Measurements from ENCODE around the gene LPCAT4. TPM values are rescaled to one million over a fixed set of nuclear protein-coding genes. Genes with fewer than 3 reads are reported as not detected.
A peak's percentile ranks its signal among the peaks of the same experiment; 100 is the strongest.

Gene LPCAT4
- total and polyA plus RNA-seq, 7 donors = 6.7 to 13.1 (median 8.5) TPM

DNA sequence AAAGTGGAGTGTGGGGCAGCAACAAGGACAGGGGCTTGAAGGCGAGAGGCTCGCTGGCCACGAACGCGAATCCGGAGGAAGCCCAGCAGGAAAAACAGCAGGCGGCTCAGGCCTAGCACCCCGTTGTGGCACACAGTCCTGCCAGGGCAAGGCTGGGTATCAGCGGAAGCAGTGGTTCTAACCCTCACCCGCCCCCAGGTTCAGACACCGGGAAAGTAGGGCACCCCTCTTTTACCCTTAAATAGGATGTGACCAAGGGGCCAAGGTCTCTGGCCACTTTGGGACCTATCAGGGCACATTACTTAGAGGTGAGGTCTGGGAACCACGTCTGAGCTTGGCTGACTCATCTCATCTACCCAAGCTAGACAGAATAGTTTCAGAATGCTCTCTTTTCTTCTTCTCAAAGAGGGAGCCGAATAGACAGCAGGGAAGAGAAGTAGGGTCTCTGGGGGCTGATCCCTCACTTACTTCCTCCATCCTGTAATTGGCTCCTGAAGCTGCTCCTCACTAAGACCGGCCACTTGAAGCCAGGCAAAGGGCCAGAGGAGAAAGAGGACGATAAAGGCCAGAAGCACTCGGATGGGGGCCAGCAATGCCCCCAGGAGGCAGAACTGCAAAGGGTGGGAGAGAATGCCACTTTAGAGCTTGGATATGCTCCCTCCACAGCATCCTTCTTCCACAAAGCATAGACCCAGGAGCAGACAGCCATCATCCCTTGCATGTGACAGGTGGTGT lies 1.7 kb downstream of the LPCAT4 start:
- intact Hi-C loops (cut with DNase I) = no loop called here
- TF ChIP-seq, protein P1, sequence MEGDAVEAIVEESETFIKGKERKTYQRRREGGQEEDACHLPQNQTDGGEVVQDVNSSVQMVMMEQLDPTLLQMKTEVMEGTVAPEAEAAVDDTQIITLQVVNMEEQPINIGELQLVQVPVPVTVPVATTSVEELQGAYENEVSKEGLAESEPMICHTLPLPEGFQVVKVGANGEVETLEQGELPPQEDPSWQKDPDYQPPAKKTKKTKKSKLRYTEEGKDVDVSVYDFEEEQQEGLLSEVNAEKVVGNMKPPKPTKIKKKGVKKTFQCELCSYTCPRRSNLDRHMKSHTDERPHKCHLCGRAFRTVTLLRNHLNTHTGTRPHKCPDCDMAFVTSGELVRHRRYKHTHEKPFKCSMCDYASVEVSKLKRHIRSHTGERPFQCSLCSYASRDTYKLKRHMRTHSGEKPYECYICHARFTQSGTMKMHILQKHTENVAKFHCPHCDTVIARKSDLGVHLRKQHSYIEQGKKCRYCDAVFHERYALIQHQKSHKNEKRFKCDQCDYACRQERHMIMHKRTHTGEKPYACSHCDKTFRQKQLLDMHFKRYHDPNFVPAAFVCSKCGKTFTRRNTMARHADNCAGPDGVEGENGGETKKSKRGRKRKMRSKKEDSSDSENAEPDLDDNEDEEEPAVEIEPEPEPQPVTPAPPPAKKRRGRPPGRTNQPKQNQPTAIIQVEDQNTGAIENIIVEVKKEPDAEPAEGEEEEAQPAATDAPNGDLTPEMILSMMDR (IDR thresholded peaks at IDR 0.05) = no peak
- Histone ChIP-seq H3K9me3 (no peaks in the 10 kb centered on the region), H3K27ac (no peak overlapping the region), H3K4me3 (peak overlapping the region; percentile 98), H3K36me3 (ENCODE audit: insufficient read depth in 1 of 2, low read depth in 1 of 2) (peaks cover 0 to 26% of the 10 kb centered on the region in 2 donors), H3K27me3 (ENCODE audit: insufficient read depth in 3 of 3, low read length in 2 of 3) (no peaks in the 10 kb centered on the region), H3K4me1 (peaks cover 9% of the 10 kb centered on the region)
- 77 to 86% (median 80%) methylated on average over 16 of the region's 16 CpGs for WGBS, 3 donors
- no peak for ATAC-seq
- DNase-seq = no peak

DNA sequence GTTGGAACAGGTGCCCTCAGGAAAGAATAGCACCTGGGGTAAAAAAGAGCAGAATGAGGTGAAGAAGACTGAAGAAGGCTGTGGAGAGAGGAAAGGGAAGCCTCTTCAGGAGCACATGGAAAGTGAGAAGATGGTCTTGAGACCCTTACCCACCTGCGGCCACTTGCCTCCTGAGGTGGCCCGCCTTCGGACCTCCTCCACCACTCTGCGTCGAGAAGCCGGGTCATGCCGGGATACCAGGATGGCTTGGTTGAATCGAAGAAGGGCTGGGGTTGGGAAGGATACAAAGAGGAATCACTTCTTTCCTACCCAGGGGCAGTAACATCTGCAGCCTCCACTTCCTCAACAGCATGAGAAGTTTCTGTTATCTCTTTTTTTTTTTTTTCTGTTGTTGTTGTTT lies 3.0 kb downstream of the LPCAT4 start:
- no peak for ATAC-seq
- no peak overlapping the region for H3K4me3 ChIP-seq
- H3K27me3 ChIP-seq (ENCODE audit: insufficient read depth in 3 of 3, low read length in 2 of 3) = no peaks in the 10 kb centered on the region
- peaks cover 0 to 35% of the 10 kb centered on the region in 2 donors for H3K36me3 ChIP-seq (ENCODE audit: insufficient read depth in 1 of 2, low read depth in 1 of 2)
- peaks cover 9% of the 10 kb centered on the region for H3K4me1 ChIP-seq
- WGBS, 3 donors = 92 to 99% (median 96%) methylated on average over 8 of the region's 8 CpGs
- DNase-seq = no peak
- no peak overlapping the region for H3K27ac ChIP-seq
- intact Hi-C loops (cut with DNase I) = no loop called here
- H3K9me3 ChIP-seq = no peaks in the 10 kb centered on the region
- TF ChIP-seq, protein P1 (IDR thresholded peaks at IDR 0.05) = no peak

DNA sequence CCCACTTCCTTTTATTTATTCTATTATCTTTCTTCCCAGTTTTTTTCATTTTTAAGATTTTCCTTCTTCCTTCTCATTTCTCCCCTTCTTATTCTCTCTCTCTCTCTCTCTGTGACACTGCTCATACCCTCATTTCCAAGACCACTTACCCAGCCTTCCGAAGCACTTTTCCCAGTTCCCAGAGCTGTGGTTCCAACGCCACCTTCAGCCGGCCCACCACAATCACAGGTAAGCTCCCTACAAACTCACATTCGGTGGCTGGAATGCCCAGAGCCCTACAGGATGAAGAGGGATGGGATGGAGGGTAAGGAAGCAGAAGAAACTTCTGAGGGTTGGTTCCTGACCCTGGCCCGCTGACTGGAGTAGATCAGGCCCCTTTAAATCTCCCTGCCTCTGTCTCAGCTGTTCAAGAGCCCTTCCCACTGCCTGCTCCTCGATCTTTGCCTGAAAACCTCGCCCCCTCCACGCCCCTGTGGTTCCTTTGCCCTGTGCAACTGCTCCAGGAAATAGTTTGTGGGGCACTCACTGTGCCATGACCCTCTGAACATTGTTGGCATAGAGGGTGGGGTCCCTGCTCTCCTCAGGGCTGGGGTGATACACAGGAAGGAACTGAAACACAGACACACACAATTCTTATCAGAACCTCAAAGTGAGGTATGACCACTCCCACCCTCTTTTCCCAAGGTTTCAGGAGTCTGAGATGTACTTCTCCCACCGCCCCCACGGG lies 4.8 kb downstream of the LPCAT4 start:
- Histone ChIP-seq H3K4me1 (peaks cover 9% of the 10 kb centered on the region), H3K36me3 (ENCODE audit: insufficient read depth in 1 of 2, low read depth in 1 of 2) (peaks cover 0 to 51% of the 10 kb centered on the region in 2 donors), H3K27ac (no peak overlapping the region), H3K9me3 (no peaks in the 10 kb centered on the region), H3K27me3 (ENCODE audit: insufficient read depth in 3 of 3, low read length in 2 of 3) (no peaks in the 10 kb centered on the region), H3K4me3 (no peak overlapping the region)
- WGBS, 3 donors = 82 to 90% (median 82%) methylated on average over 10 of the region's 10 CpGs
- no peak for ATAC-seq
- TF ChIP-seq, protein P1 (IDR thresholded peaks at IDR 0.05) = no peak
- intact Hi-C loops (cut with DNase I) = no loop called here
- DNase-seq = no peak

DNA sequence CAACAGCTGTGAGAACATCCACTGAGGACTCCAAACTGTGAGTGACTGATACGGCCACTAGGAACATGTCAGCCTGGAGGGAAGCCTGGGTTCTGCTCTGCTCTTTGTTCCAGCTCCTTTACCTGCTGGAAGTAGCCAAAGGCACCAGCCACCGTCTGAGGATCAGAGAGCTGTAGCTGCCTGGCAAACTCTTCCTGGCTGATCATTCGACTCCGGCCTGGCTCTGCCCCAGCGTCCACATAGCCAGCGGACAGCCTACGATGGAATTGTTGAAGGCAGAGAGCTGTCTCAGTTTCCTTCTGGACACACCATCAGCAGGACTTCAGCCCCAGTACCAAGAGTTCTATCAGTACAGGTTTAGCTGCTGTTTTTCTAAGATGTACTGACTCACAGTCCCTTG lies 5.7 kb downstream of the LPCAT4 start:
- WGBS, 3 donors = 28 to 50% (median 36%) methylated on average over 7 of the region's 7 CpGs
- ATAC-seq = peak in 2 of 4 donors; percentile 38 to 58
- H3K36me3 ChIP-seq (ENCODE audit: insufficient read depth in 1 of 2, low read depth in 1 of 2) = peaks cover 0 to 57% of the 10 kb centered on the region in 2 donors
- TF ChIP-seq, protein P1 (IDR thresholded peaks at IDR 0.05) = no peak
- no peak overlapping the region for H3K27ac ChIP-seq
- DNase-seq = no peak
- no peaks in the 10 kb centered on the region for H3K27me3 ChIP-seq (ENCODE audit: insufficient read depth in 3 of 3, low read length in 2 of 3)
- H3K4me1 ChIP-seq = peaks cover 8% of the 10 kb centered on the region
- no peak overlapping the region for H3K4me3 ChIP-seq
- H3K9me3 ChIP-seq = no peaks in the 10 kb centered on the region
- intact Hi-C loops (cut with DNase I) = no loop called here

Measured in psoas muscle (tissue), 8 donors.